B cell (primary cell): ENCODE data around the gene FOXN1. TPM values are rescaled to one million over a fixed set of nuclear protein-coding genes. Genes with fewer than 3 reads are reported as not detected.
A peak's percentile ranks its signal among the peaks of the same experiment; 100 is the strongest.

Experiments
- ATAC-seq: fragments of 200-7000 bp; cut with Tn5 transposase; one replicate; pipeline ENCODE4 v1.10.0; 2021; ENCODE audit warnings: low read depth, mild to moderate bottlenecking, moderate number of reproducible peaks, moderate library complexity
- CTCF ChIA-PET: fragments of 350-600 bp; sonication (Branson Sonifier 250); formaldehyde crosslinking; loops from one replicate; lab custom pipeline; 2021; ENCODE audit warnings: antibody characterized with exemption, inconsistent platforms; lab: Charles Lee
- POLR2A ChIA-PET: fragments of 350-600 bp; sonication (Branson Sonifier 250); formaldehyde crosslinking; loops from one replicate; lab custom pipeline; 2021; ENCODE audit warnings: antibody characterized with exemption; lab: Charles Lee
- DNase-seq: peaks from one replicate; pipeline ENCODE4 v3.0.0; 2013
- H2AFZ ChIP-seq: 2 replicates; pipeline ENCODE4 v1.6.1; 2012; ENCODE audit warnings: mild to moderate bottlenecking, low read depth, low read length; ENCODE audit not compliant: insufficient read depth, poor library complexity, severe bottlenecking
- H3K27ac ChIP-seq, 2 donors: 1 replicate in 1 of 2; 2 replicates in 1 of 2; pipeline ENCODE4 v1.5.1; 2012 to 2013; ENCODE audit warnings: low read length in 2 of 2, mild to moderate bottlenecking in 2 of 2, moderate library complexity in 1 of 2
- H3K27me3 ChIP-seq, 4 experiments: fragments of 200-600 bp in 1 of 4; sonication (generic) in 1 of 4; replicated peaks in 1 of 4; 1 replicate in 2 of 4; 2 replicates in 2 of 4; pipeline versions ENCODE4 v1.6.1 to v1.7.0; 2013 to 2016; ENCODE audit warnings: low read length in 3 of 4, mild to moderate bottlenecking in 2 of 4, mixed read lengths in 1 of 4, moderate library complexity in 1 of 4; ENCODE audit not compliant: insufficient read depth in 4 of 4, control insufficient read depth in 3 of 4; ENCODE audit errors: control extremely low read depth in 1 of 4
- H3K36me3 ChIP-seq, 2 experiments: replicated peaks in 1 of 2; 1 replicate in 1 of 2; 2 replicates in 1 of 2; pipeline versions ENCODE4 v1.6.1 to v1.7.1; 2013; ENCODE audit warnings: low read length in 1 of 2; ENCODE audit not compliant: insufficient read depth in 2 of 2, control insufficient read depth in 1 of 2; ENCODE audit errors: control extremely low read depth in 1 of 2, extremely low read depth in 1 of 2
- H3K4me1 ChIP-seq, 2 donors: fragments of 200-600 bp in 1 of 2; sonication (generic) in 1 of 2; 1 replicate in 1 of 2; 2 replicates in 1 of 2; pipeline versions ENCODE4 v1.5.1 to v1.6.1; 2013 to 2017; ENCODE audit warnings: low read length in 2 of 2; ENCODE audit not compliant: control insufficient read depth in 2 of 2, insufficient read depth in 2 of 2
- H3K4me2 ChIP-seq: replicated peaks from 2 replicates; pipeline ENCODE3; 2012; ENCODE audit warnings: mild to moderate bottlenecking, low read depth, low read length; ENCODE audit not compliant: poor library complexity, severe bottlenecking
- H3K4me3 ChIP-seq, 5 experiments: fragments of 200-600 bp in 1 of 5; sonication (generic) in 1 of 5; 1 replicate in 3 of 5; 2 replicates in 2 of 5; pipeline versions ENCODE4 v1.5.1 to v1.7.0; 2011 to 2016; ENCODE audit warnings: low read length in 4 of 5, mild to moderate bottlenecking in 4 of 5, low read depth in 2 of 5, control low read depth in 1 of 5, moderate library complexity in 1 of 5; ENCODE audit not compliant: insufficient read depth in 1 of 5; ENCODE audit errors: control extremely low read depth in 1 of 5, extremely low read depth in 1 of 5
- H3K79me2 ChIP-seq: fragments of 200-600 bp; sonication (generic); one replicate; pipeline ENCODE4 v1.6.0; 2016; ENCODE audit warnings: low read length; ENCODE audit not compliant: control insufficient read depth, insufficient read depth
- H3K9ac ChIP-seq: fragments of 200-600 bp; sonication (generic); 2 replicates; pipeline ENCODE4 v1.6.1; 2017; ENCODE audit warnings: mild to moderate bottlenecking, low read length, moderate library complexity
- H3K9me3 ChIP-seq, 3 donors: one replicate each; pipeline versions ENCODE4 v1.6.1 to v1.7.1; 2013; ENCODE audit warnings: low read length in 2 of 3; ENCODE audit not compliant: control insufficient read depth in 2 of 3, insufficient read depth in 1 of 3; ENCODE audit errors: control extremely low read depth in 1 of 3
- H4K20me1 ChIP-seq: 2 replicates; pipeline ENCODE4 v1.6.0; 2012; ENCODE audit warnings: mild to moderate bottlenecking, low read length; ENCODE audit not compliant: insufficient read depth, control insufficient read depth, poor library complexity, severe bottlenecking
- H3K27ac Mint-ChIP-seq: one replicate; pipeline ENCODE4 v1.8.0; 2021; ENCODE audit warnings: mixed read lengths
- H3K27me3 Mint-ChIP-seq: one replicate; pipeline ENCODE4 v1.8.0; 2021; ENCODE audit warnings: mixed read lengths
- H3K4me1 Mint-ChIP-seq: one replicate; pipeline ENCODE4 v1.8.0; 2021; ENCODE audit warnings: mixed read lengths
- H3K4me3 Mint-ChIP-seq: one replicate; pipeline ENCODE4 v1.8.0; 2021; ENCODE audit warnings: mixed read lengths
- H3K9me3 Mint-ChIP-seq: one replicate; pipeline ENCODE4 v1.8.0; 2022; ENCODE audit warnings: mixed read lengths; ENCODE audit not compliant: insufficient read depth
- CTCF ChIP-seq: fragments of 200-600 bp; IDR thresholded peaks from one replicate; pipeline ENCODE4 v1.8.0; 2022; ENCODE audit warnings: antibody characterized with exemption, mild to moderate bottlenecking
- EZH2 ChIP-seq: IDR thresholded peaks from 2 replicates; pipeline ENCODE4 v1.6.1; 2012; ENCODE audit warnings: borderline replicate concordance, low read depth, mild to moderate bottlenecking, moderate library complexity, low read length; ENCODE audit not compliant: insufficient read depth, poor library complexity, severe bottlenecking
- WGBS: methylation state at CpG from one replicate; pipeline ENCODE4 v1.1.5; 2013; ENCODE audit warnings: missing lambda C conversion rate; ENCODE audit not compliant: insufficient coverage; 5-methylcytosine and 5-hydroxymethylcytosine counted together
- intact Hi-C: fragments of 100-400 bp; cut with micrococcal nuclease; formaldehyde crosslinking; loops from one replicate; pipeline ENCODE4 v1.10.0; 2022
- polyA plus RNA-seq: library from polyadenylated mRNA; depleted of rRNA; stranded (reverse); fragments of >200 nt; gene quantifications from 2 replicates; pipeline ENCODE4 v1.2.3, GENCODE V29; 2012
- total RNA-seq, 2 donors: library from RNA; stranded (reverse); fragments of 120-200 nt in 1 of 2; gene quantifications; 1 replicate in 1 of 2; 2 replicates in 1 of 2; pipeline versions ENCODE4 v1.2.3 to v1.2.4, GENCODE V29; 2013 to 2022

The FOXN1 gene
- total and polyA plus RNA-seq, 2 donors (not counting 1 experiment from before 2014, with no cell fraction given) = not detected

- Histone ChIP-seq H3K36me3 (peaks cover 0 to 3% of the 10 kb centered on the region in 2 experiments), H3K9me3 (no peaks in the 10 kb centered on the region), H3K4me1 (peaks cover 40 to 63% of the 10 kb centered on the region in 2 donors), H3K9ac (peak overlapping the region; percentile 94), H2AFZ (peak overlapping the region; percentile 95), H3K4me2 (peak overlapping the region; percentile 87), H3K27me3 (no peaks in the 10 kb centered on the region), H4K20me1 (peaks cover 4% of the 10 kb centered on the region), H3K4me3 (peak overlapping the region in 2 of 5 experiments; percentile 69 to 86), H3K27ac (peak overlapping the region in 1 of 2 donors; percentile 80), H3K79me2 (peaks cover 71% of the 10 kb centered on the region)
- TF ChIP-seq EZH2 (no peak), CTCF (no peak)
- ChIA-PET CTCF (interaction anchor here (1.2 to 3.3 kb wide), 4 partner anchors 23 to 40 kb away, joined by 4 to 31 read pairs (median 5); no protein-coding TSS in a partner anchor), POLR2A (interaction anchor here (1.3 to 2.0 kb wide), 3 partner anchors 21 to 72 kb away, joined by 3 to 8 read pairs (median 4); partner anchors contain the start of gene BLTP2)
- Mint-ChIP-seq H3K4me1 (peaks cover 58% of the 10 kb centered on the region), H3K4me3 (peak overlapping the region; percentile 95), H3K27ac (peak overlapping the region; percentile 93), H3K27me3 (no peaks in the 10 kb centered on the region), H3K9me3 (no peaks in the 10 kb centered on the region)
- intact Hi-C loops = loop anchor here (5.0 to 10.0 kb wide), 2 partner anchors 142 to 235 kb away; partner anchors contain the start of genes IFT20, PROCA1, RAB34 and RPL23A
- ATAC-seq = no peak
- 90% methylated on average over 5 of the region's 5 CpGs for WGBS
- DNase-seq = no peak
These were observed 66.3 kb downstream of the FOXN1 start for GRCh38 chr17:28572259-28573039.

GRCh38 chr17:28573040-28573380 is 66.9 kb downstream of the FOXN1 start:
- no peak for DNase-seq
- Histone ChIP-seq H3K4me1 (peaks cover 35 to 58% of the 10 kb centered on the region in 2 donors), H3K9ac (no peak overlapping the region), H2AFZ (no peak overlapping the region), H3K9me3 (no peaks in the 10 kb centered on the region), H3K36me3 (peaks cover 0 to 3% of the 10 kb centered on the region in 2 experiments), H3K79me2 (peaks cover 71% of the 10 kb centered on the region), H3K4me3 (no peak overlapping the region), H3K27ac (no peak overlapping the region), H3K27me3 (no peaks in the 10 kb centered on the region), H4K20me1 (peaks cover 4% of the 10 kb centered on the region), H3K4me2 (no peak overlapping the region)
- ChIA-PET POLR2A (interaction anchor here (1.3 kb wide), 1 partner anchor 22 kb away, joined by 3 read pairs; no protein-coding TSS in a partner anchor), CTCF (interaction anchor here (1.6 to 3.3 kb wide), 2 partner anchors 24 to 39 kb away, joined by 4 to 31 read pairs; no protein-coding TSS in a partner anchor)
- no peak for ATAC-seq
- intact Hi-C loops = loop anchor here (5.0 to 10.0 kb wide), 2 partner anchors 142 to 236 kb away; partner anchors contain the start of genes IFT20, PROCA1, RAB34 and RPL23A
- no peaks in the 10 kb centered on the region for H3K27me3 Mint-ChIP-seq
- no peak for TF ChIP-seq EZH2
- no peak overlapping the region for H3K4me3 Mint-ChIP-seq
- peaks cover 52% of the 10 kb centered on the region for H3K4me1 Mint-ChIP-seq
- no peak overlapping the region for H3K27ac Mint-ChIP-seq
- no peaks in the 10 kb centered on the region for H3K9me3 Mint-ChIP-seq
